Caco-2 (cell line): ENCODE results near the gene EIF4G1. TPM values are rescaled to one million over a fixed set of nuclear protein-coding genes. Genes with fewer than 3 reads are reported as not detected.

Experiments used
- BruUV-seq: library from RNA; stranded (reverse); fragments of 400-500 nt; replicated peaks from 2 replicates; lab custom pipeline; 2021; lab: Mats Ljungman, UMichigan
- CTCF ChIA-PET: fragments of 300-600 bp; sonication (Branson Sonifier 250); formaldehyde crosslinking; loops from one replicate; lab custom pipeline; 2022; ENCODE audit warnings: antibody characterized with exemption; lab: Charles Lee
- POLR2A ChIA-PET: fragments of 300-600 bp; sonication (Branson Sonifier 250); formaldehyde crosslinking; loops from one replicate; lab custom pipeline; 2022; ENCODE audit warnings: antibody characterized with exemption; lab: Charles Lee
- DNase-seq, 2 experiments: peaks; one replicate each; pipeline versions ENCODE4 v3.0.0 to v3.0.0-alpha.2; 2020 to 2022
- H3K27me3 ChIP-seq: replicated peaks from 2 replicates; pipeline ENCODE4 v1.6.0; 2011; ENCODE audit warnings: low read length; ENCODE audit not compliant: control insufficient read depth, insufficient read depth
- H3K36me3 ChIP-seq: 2 replicates; pipeline ENCODE4 v1.5.1; 2011; ENCODE audit warnings: low read length; ENCODE audit not compliant: control insufficient read depth, insufficient read depth
- H3K4me1 ChIP-seq: fragments of 250-450 bp; sonication (Bioruptor Pico); 2 replicates; pipeline ENCODE4 v1.5.1; 2020; ENCODE audit warnings: mild to moderate bottlenecking
- H3K4me3 ChIP-seq: 2 replicates; pipeline ENCODE4 v1.5.1; 2011; ENCODE audit warnings: low read depth, mild to moderate bottlenecking, control low read depth, low read length
- H3K9me3 ChIP-seq: fragments of 250-450 bp; sonication (Bioruptor Pico); 2 replicates; pipeline ENCODE4 v1.5.1; 2020; ENCODE audit warnings: mild to moderate bottlenecking, moderate library complexity
- H3K27ac Mint-ChIP-seq: one replicate; pipeline ENCODE4 v1.8.0; 2022; ENCODE audit warnings: mixed read lengths; ENCODE audit not compliant: unreplicated experiment
- H3K27me3 Mint-ChIP-seq: one replicate; pipeline ENCODE4 v1.8.0; 2022; ENCODE audit warnings: mixed read lengths; ENCODE audit not compliant: insufficient read depth, unreplicated experiment
- H3K36me3 Mint-ChIP-seq: one replicate; pipeline ENCODE4 v1.8.0; 2022; ENCODE audit warnings: mild to moderate bottlenecking, mixed read lengths; ENCODE audit not compliant: insufficient read depth, unreplicated experiment
- H3K4me1 Mint-ChIP-seq: one replicate; pipeline ENCODE4 v1.8.0; 2022; ENCODE audit warnings: low read depth, mixed read lengths; ENCODE audit not compliant: unreplicated experiment
- H3K4me3 Mint-ChIP-seq: one replicate; pipeline ENCODE4 v1.8.0; 2022; ENCODE audit warnings: mild to moderate bottlenecking, moderate library complexity, mixed read lengths; ENCODE audit not compliant: unreplicated experiment
- H3K9me3 Mint-ChIP-seq: one replicate; pipeline ENCODE4 v1.8.0; 2022; ENCODE audit warnings: mixed read lengths; ENCODE audit not compliant: unreplicated experiment
- CTCF ChIP-seq, 2 experiments: fragments of 200-600 bp in 1 of 2; IDR thresholded peaks; 1 replicate in 1 of 2; 2 replicates in 1 of 2; pipeline versions ENCODE4 v1.5.1 to v1.8.0; 2011 to 2022; ENCODE audit warnings: antibody characterized with exemption in 1 of 2, control low read depth in 1 of 2, inconsistent platforms in 1 of 2, low read depth in 1 of 2, low read length in 1 of 2, mild to moderate bottlenecking in 1 of 2, moderate library complexity in 1 of 2; ENCODE audit not compliant: insufficient read depth in 1 of 2, severe bottlenecking in 1 of 2, unreplicated experiment in 1 of 2
- intact Hi-C: fragments of 100-400 bp; cut with micrococcal nuclease; formaldehyde crosslinking; loops from one replicate; pipeline ENCODE4 v1.10.0; 2022; ENCODE audit not compliant: unreplicated experiment
- total RNA-seq: library from RNA; stranded (reverse); gene quantifications from 2 replicates; pipeline ENCODE4 v1.2.3, GENCODE V29; 2022

Gene EIF4G1
- total RNA-seq, 1 experiment from 2014 or later: 423 TPM

GRCh38 chr3:184298759-184299487 lies 15.5 kb upstream of the EIF4G1 start, which contains the start of gene PSMD2:
Gene PSMD2, plus strand, starts transcription at chr3:184299241. Its CDS starts 26 bp downstream, at chr3:184299267.
- Mint-ChIP-seq H3K4me1 (no peaks in the 10 kb centered on the region), H3K36me3 (peaks cover 45% of the 10 kb centered on the region), H3K4me3 (peak within 1 kb of the TSS; percentile 81), H3K27ac (peak within 1 kb of the TSS; percentile 80), H3K27me3 (no peaks in the 10 kb centered on the region), H3K9me3 (no peaks in the 10 kb centered on the region)
- Histone ChIP-seq H3K4me3 (peak within 1 kb of the TSS; percentile 77), H3K27me3 (no peaks in the 10 kb centered on the region), H3K4me1 (peaks cover 6% of the 10 kb centered on the region; the same call in 1 of the 2 replicates), H3K36me3 (peaks cover 5% of the 10 kb centered on the region), H3K9me3 (no peaks in the 10 kb centered on the region)
- DNase-seq: peak; percentile 97
- CTCF ChIA-PET: interaction anchor here (0.6 kb wide), 1 partner anchor 403 kb away, joined by 12 read pairs; no protein-coding TSS in a partner anchor
- POLR2A ChIA-PET: no interaction called here
- intact Hi-C loops: loop anchor here (1.0 to 2.0 kb wide), 3 partner anchors 15 to 124 kb away; partner anchors contain the start of genes AP2M1, EEF1AKMT4 and EIF4G1
- no peak for TF ChIP-seq CTCF (IDR thresholded peaks at IDR 0.05; ENCODE audit: insufficient read depth in 1 of 2, low read depth in 1 of 2, low read length in 1 of 2, severe bottlenecking in 1 of 2, unreplicated experiment in 1 of 2)
- BruUV-seq: no TSS peak

- Mint-ChIP-seq H3K27me3 (no peaks in the 10 kb centered on the region), H3K4me3 (peak overlapping the region; percentile 81), H3K4me1 (no peaks in the 10 kb centered on the region), H3K36me3 (peaks cover 52% of the 10 kb centered on the region), H3K27ac (peak overlapping the region; percentile 80), H3K9me3 (no peaks in the 10 kb centered on the region)
- BruUV-seq: TSS peak; percentile 40
- TF ChIP-seq CTCF (IDR thresholded peaks at IDR 0.05; ENCODE audit: insufficient read depth in 1 of 2, low read depth in 1 of 2, low read length in 1 of 2, severe bottlenecking in 1 of 2, unreplicated experiment in 1 of 2): no peak
- POLR2A ChIA-PET: no interaction called here
- peaks cover 7% of the 10 kb centered on the region for H3K36me3 ChIP-seq
- peaks cover 6% of the 10 kb centered on the region; the same call in 1 of the 2 replicates for H3K4me1 ChIP-seq
- H3K27me3 ChIP-seq: no peaks in the 10 kb centered on the region
- H3K4me3 ChIP-seq: peak overlapping the region; percentile 77
- intact Hi-C loops: loop anchor here (1.0 to 2.0 kb wide), 2 partner anchors 15 to 125 kb away; partner anchors contain the start of genes AP2M1 and EIF4G1
- DNase-seq: no peak
- CTCF ChIA-PET: interaction anchor here (0.6 kb wide), 1 partner anchor 404 kb away, joined by 12 read pairs; no protein-coding TSS in a partner anchor
- no peaks in the 10 kb centered on the region for H3K9me3 ChIP-seq
These were observed 14.7 kb upstream of the EIF4G1 start for GRCh38 chr3:184299488-184300377.

GRCh38 chr3:184300378-184300720 lies 14.1 kb upstream of the EIF4G1 start:
- Mint-ChIP-seq H3K27me3 (no peaks in the 10 kb centered on the region), H3K4me1 (no peaks in the 10 kb centered on the region), H3K9me3 (no peaks in the 10 kb centered on the region), H3K27ac (no peak overlapping the region), H3K36me3 (peaks cover 52% of the 10 kb centered on the region), H3K4me3 (peak overlapping the region; percentile 81)
- H3K4me3 ChIP-seq: peak overlapping the region; percentile 77
- TF ChIP-seq CTCF (IDR thresholded peaks at IDR 0.05; ENCODE audit: insufficient read depth in 1 of 2, low read depth in 1 of 2, low read length in 1 of 2, severe bottlenecking in 1 of 2, unreplicated experiment in 1 of 2): no peak
- POLR2A ChIA-PET: no interaction called here
- DNase-seq: no peak
- peaks cover 6% of the 10 kb centered on the region; the same call in 1 of the 2 replicates for H3K4me1 ChIP-seq
- CTCF ChIA-PET: no interaction called here
- H3K9me3 ChIP-seq: no peaks in the 10 kb centered on the region
- no peaks in the 10 kb centered on the region for H3K27me3 ChIP-seq
- intact Hi-C loops: no loop called here
- no TSS peak for BruUV-seq
- H3K36me3 ChIP-seq: peaks cover 7% of the 10 kb centered on the region
